ENCODE measurements around the gene CATSPERD. TPM values are rescaled to one million over a fixed set of nuclear protein-coding genes. Genes with fewer than 3 reads are reported as not detected.

Gene CATSPERD
- total and polyA plus RNA-seq, 2 of the 4 experiments (the other 2 are of a cell fraction), result not detected

DNA sequence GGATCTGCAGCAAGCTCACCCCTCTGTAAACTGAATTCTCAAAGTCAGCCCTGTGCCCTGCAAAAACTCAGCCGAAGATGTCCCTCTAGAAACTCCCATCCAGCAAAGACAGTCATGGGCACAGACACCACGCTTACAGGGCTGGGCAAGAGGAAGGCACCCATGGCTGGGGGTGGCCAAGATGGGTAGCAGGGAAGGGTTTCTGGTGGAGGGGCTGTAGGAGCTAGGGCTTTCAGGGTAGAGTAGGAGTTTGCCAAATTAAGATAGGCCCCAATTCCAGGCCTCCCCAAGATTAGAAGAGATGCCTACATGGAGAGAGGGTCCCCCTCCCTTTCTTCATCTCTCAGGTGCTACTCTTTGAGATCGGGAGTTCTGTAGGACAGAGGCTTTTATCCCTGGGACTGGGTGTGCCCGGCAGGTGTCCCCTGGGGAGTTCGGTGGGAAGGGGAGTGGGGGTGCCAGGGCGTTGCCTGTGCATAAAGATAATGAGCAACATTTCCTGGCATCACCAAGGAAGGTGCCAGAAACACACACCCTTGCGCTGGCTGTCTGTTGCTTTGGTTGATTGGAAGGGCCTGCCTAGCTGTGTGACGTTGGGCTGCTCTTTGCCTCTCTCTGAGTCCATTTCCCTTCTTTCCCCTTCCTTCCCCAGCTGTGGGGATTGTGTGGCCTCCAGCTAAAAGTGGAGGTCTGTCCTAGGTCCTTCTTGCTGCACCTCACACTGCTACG, 93.8 kb downstream of the CATSPERD start:
- CTCF ChIA-PET, result no interaction called here
- Histone ChIP-seq H4K91ac (ENCODE audit: insufficient read depth, low read depth, low read length) (no peak overlapping the region), H2BK15ac (ENCODE audit: low read depth, low read length) (no peak overlapping the region), H2BK120ac (ENCODE audit: low read depth, low read length) (no peak overlapping the region), H2AFZ (replicated peaks; ENCODE audit: low read length, poor library complexity) (no peak overlapping the region), H3K18ac (ENCODE audit: low read depth, low read length) (no peak overlapping the region), H3K27ac (ENCODE audit: insufficient read depth, low read length) (no peak overlapping the region), H3K4me3 (ENCODE audit: insufficient read depth, low read depth, low read length) (no peak overlapping the region), H3K36me3 (ENCODE audit: control insufficient read depth, insufficient read depth, low read length) (no peaks in the 10 kb centered on the region), H2AK5ac (ENCODE audit: low read depth, low read length) (no peak overlapping the region), H3K4me2 (ENCODE audit: low read depth, low read length) (no peak overlapping the region), H2AK9ac (replicated peaks; ENCODE audit: low read depth, low read length, poor library complexity) (no peak overlapping the region), H4K5ac (ENCODE audit: low read depth, low read length) (no peak overlapping the region), H3K9ac (ENCODE audit: low read depth, low read length) (no peak overlapping the region), H3K9me1 (ENCODE audit: insufficient read depth, low read length) (no peaks in the 10 kb centered on the region), H3K14ac (replicated peaks; ENCODE audit: low read depth, low read length) (no peak overlapping the region), H4K8ac (ENCODE audit: low read depth in 2 of 2, low read length in 2 of 2) (no peak overlapping the region), H3K4ac (ENCODE audit: low read depth, low read length) (no peak overlapping the region), H3K79me1 (ENCODE audit: low read depth in 1 of 2, low read length in 2 of 2) (no peaks in the 10 kb centered on the region), H3K4me1 (ENCODE audit: control insufficient read depth, insufficient read depth, low read length) (no peaks in the 10 kb centered on the region), H3K27me3 (ENCODE audit: control insufficient read depth, insufficient read depth, low read length) (peaks cover 20% of the 10 kb centered on the region), H2BK5ac (ENCODE audit: low read depth, low read length, poor library complexity, severe bottlenecking) (no peak overlapping the region), H4K20me1 (ENCODE audit: insufficient read depth, low read length) (no peaks in the 10 kb centered on the region), H3K56ac (ENCODE audit: extremely low read depth, insufficient read depth, low read length) (no peak overlapping the region), H3K9me3 (ENCODE audit: control insufficient read depth, insufficient read depth, low read length) (no peaks in the 10 kb centered on the region), H2BK20ac (ENCODE audit: low read depth, low read length) (no peak overlapping the region), H3K23ac (ENCODE audit: low read depth, low read length) (no peak overlapping the region)
- POLR2A ChIA-PET (ENCODE audit: unreplicated experiment), result no interaction called here
- dilution Hi-C loops (cut with HindIII; ENCODE audit: low sequenced_read_pairs, unreplicated experiment), result no loop called here
- DNase-seq, result no peak
- WGBS, 2 experiments (ENCODE audit: extremely low coverage in 2 of 2, insufficient read length in 1 of 2), result no CpG with 5 or more reads among the region's 9 CpGs
- BruUV-seq (replicated peaks), result no TSS peak
- ATAC-seq (ENCODE audit: low read depth), result no peak
- in situ Hi-C loops (cut with MboI; ENCODE audit: low sequenced_read_pairs), result no loop called here
- no peak for TF ChIP-seq CHD1 (IDR thresholded peaks at IDR 0.05; ENCODE audit: low read depth, low read length)
- no peak for TF ChIP-seq MAFK (IDR thresholded peaks at IDR 0.05; ENCODE audit: low read depth, low read length)
- intact Hi-C loops (cut with micrococcal nuclease), result no loop called here
